Activated CD8-positive, alpha-beta memory T cell treated with anti-CD3 and anti-CD28 coated beads for 1 hour (primary cell): Measurements from ENCODE around the gene TRPV5.

ENCODE experiments used
- DNase-seq, 2 donors: peaks; one replicate each; pipeline ENCODE4 v3.0.0-alpha.2; 2020; ENCODE audit warnings: low read depth in 1 of 2; ENCODE audit errors: extremely low read depth in 1 of 2

TRPV5 gene

DNA sequence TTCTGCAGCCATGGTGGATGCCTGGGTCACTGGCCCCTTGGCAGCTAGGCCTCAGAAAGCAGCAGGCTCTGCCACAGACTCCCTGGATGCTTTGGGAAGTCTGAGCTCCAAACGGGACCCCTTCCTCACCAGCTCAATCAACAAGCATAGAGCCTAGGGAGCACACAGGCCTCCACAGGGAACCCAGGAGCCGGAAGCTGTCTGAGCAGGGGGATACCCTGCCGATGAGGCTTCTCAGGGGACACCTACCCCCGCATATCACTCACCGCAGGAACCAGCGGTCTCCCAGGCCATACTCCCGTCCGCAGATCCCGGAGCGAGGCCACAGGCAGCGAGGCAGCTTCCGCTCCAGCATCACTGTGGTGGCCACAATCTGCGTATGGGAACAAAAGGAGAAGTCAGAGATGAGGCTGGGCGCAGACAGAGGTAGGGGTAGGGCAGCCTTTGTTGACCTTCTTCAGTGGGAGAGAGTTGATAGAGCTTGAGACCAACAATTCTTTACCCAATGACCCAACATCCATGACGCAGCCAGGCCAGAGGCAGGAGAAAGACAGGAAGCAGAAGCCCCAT lies 61.4 kb downstream of the TRPV5 start:
- no peak for DNase-seq

DNA sequence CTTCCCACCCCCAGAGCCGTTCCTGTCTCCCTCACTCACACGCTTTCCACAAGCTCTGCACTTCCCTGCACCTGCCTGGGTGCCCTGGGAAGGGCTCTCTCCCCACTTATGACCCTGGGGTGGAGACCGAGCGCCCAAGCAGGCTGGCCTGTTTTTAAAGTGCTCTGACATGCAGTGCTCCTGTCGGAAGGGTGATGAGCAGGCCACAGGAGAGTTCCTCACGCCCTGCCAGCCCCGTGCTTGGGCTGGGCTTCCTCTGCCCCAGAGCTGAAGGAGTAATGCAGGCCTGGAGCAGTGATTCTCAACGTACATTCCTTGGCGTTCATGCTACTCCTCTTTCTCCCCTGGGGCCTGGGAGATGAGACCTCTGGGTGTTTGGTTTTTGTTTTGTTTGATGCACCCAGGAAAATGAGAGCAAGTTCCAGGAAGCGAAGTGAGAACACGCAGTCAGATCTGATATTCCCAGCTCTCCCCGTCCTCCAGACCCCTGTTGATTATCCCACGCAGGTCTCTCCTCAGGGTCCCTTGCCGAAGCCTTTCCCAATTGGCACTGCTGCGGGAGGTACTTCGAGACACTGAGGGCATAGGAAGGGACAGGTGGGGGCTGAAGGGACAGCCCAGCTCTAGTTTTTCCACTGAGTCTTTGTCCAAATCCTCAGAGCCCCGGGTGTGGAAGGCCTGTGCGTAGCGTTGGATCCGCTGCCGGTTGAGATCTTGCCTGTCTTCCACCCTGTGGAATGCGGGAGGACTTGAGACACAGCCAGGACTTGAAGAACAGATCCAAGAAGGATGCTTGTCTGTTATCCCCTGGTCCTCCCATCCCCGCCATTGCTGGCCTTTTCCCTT lies 62.1 kb downstream of the TRPV5 start:
- no peak for DNase-seq

DNA sequence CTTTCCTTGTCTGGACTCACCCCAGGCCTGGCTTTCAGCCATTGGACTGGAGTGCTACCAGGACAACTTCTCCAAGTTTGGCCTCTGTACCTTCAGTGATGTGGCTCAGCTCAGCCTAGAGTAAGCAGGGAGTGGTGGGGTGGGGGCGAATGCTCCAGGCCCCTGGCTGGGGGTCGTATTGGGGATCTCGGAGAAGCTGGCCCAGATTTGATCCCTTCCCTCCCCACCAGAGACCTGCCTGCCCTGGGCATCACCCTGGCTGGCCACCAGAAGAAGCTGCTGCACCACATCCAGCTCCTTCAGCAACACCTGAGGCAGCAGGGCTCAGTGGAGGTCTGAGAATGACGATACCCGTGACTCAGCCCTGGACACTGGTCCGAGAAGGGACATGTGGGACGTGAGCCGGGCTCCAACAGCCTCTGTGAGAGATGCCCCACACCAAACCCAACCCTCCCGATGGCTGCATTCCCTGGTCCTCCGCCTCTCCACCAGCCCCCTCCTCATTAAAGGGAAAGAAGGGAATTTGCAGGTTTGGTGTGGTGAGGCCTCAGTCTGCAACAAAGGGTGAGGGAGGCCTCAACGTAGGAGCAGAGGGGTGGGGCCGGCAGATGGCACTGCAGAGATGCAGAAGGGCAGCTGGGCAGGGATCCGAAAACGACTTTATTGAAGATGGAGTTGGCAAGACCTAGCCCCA lies 62.8 kb downstream of the TRPV5 start:
- no peak for DNase-seq

DNA sequence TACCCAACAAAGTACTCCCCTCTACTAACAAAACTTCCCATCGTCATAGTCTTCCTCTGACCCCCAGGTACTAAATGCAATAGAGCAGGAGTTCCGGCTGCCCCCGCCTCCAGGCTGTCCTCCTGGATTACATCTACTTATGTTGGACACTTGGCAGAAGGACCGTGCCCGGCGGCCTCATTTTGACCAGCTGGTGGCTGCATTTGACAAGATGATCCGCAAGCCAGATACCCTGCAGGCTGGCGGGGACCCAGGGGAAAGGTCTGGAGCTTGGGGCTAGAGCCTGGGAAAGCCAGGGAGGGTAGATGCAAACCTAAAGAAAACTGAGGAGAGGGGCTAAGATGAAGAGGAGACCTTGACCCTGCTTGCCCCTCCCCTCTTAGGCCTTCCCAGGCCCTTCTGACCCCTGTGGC lies 63.4 kb downstream of the TRPV5 start:
- no peak for DNase-seq

DNA sequence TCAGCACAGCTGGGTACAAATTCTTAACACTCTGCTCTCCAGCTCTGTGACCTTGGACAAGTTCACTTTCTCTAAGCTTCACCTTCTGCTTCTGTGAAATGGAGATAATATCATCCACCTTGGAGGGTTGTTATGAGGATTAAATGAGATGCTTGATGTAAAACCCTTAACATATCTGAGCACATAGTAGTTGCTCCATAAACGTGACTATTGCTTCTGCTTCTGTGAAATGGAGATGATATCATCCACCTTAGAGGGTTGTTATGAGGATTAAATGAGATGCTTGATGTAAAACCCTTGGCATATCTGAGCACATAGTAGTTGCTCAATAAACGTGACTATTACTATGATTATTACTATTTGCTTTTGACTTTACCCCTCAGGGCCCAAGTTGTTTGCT lies 64.1 kb downstream of the TRPV5 start:
- no peak for DNase-seq

DNA sequence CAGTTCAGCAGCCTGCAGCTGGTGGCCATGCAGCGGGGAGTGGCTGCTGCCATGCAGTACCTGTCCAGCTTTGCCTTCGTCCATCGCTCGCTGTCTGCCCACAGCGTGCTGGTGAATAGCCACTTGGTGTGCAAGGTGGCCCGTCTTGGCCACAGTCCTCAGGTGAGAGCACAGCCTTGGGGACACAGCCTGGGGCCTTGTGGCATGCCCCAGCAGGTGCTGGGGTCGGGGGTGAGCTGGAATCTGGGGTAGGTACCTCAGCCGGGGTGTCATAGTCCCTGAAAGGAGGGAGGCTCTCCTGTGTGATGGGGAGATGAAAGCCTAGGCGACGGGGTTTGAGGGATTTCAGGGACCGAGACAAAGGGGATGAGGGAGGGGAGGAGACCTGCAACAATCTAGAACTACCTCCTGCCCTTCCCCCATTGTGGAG lies 64.5 kb downstream of the TRPV5 start:
- DNase-seq, result no peak

DNA sequence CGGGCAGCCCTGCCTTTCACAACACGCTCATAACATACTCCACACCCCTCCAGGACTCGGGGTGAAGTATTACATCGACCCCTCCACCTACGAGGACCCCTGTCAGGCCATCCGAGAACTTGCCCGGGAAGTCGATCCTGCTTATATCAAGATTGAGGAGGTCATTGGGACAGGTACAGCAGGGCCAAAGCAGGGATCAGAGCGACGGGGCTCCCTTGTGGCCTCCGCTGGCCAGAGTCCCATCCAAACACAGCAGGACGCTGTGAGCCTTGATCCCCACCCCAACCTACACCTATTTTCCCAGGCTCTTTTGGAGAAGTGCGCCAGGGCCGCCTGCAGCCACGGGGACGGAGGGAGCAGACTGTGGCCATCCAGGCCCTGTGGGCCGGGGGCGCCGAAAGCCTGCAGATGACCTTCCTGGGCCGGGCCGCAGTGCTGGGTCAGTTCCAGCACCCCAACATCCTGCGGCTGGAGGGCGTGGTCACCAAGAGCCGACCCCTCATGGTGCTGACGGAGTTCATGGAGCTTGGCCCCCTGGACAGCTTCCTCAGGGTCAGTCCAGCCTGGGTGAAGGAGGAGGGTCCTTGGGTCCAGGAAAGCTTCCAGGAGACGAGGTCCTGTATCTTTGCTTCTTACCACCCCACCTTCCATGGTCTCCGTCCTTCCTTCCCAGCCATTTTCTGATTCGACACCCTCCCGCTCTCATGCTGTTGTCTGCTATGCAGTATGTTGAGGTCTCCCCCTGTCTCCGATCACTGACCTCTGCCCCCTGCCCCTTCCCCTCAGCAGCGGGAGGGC lies 65.2 kb downstream of the TRPV5 start:
- DNase-seq, result no peak

DNA sequence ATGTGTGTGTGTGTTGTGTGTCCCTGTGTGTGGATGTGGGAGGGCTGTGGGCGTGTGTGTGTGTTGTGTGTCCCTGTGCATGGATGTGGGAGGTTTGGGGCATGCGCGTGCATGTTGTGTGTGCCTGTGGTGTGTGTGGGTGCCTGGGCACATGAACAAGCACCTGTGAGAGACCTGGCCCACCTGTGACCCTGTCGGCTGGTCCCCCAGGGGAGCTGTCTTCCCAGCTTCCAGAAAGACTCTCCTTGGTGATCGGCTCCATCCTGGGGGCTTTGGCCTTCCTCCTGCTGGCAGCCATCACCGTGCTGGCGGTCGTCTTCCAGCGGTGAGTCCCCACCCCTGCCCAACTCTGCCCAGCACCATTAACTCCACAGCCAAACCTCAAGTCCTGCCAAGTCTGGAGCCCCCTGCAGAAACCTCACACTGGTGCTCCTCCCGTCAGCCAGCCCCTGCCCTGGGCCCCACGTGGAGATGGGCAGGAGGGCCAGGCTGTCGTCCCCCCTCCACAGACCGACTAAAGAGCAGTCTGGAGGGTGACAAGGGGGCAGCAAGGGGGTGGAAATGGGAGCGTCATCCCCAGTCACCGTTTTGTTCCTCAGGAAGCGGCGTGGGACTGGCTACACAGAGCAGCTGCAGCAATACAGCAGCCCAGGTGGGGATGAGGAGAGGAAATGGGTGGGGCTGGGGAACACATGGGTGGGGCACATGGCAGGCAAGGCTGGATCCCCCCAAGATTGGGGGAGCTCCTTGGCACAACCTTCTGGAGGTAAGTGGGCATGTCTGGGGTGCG lies 66.0 kb downstream of the TRPV5 start:
- DNase-seq, result no peak

DNA sequence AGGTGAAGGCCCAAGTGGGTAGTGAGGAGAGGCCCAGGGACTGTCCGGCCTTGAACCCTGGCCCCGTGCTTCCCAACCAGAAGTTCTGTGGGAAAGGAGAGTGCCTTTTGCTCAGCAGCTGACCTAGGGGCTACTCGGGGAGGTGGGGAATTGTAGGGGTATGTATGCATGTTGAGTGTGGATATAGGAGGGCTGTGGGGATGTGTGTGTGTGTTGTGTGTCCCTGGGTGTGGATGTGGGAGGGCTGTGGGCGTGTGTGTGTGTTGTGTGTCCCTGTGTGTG lies 66.5 kb downstream of the TRPV5 start:
- no peak for DNase-seq

DNA sequence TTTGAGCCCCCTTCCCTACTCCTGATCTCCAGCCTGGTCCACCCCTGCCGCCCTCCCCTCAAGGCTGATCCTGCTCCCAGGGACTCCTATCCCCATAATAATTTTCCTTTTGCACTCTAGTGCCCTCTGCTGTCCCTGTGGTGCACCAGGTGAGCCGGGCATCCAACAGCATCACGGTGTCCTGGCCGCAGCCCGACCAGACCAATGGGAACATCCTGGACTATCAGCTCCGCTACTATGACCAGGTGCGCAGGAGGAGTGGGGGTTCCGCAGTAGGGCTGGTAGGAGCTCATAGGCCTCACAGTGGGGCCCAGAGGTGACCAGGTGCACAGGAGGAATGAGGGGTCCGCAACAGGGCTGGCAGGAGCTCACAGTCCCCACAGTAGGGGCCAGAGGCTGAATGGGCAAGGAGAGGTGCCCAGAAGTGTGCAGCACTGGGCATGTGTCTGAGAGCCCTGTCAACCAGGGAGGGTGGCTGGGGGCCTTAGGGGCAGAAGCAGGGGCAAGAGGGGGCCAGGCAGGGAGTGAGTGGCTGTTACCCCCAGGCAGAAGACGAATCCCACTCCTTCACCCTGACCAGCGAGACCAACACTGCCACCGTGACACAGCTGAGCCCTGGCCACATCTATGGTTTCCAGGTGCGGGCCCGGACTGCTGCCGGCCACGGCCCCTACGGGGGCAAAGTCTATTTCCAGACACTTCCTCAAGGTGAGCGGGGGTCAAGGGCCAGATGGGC lies 67.0 kb downstream of the TRPV5 start:
- no peak for DNase-seq

DNA sequence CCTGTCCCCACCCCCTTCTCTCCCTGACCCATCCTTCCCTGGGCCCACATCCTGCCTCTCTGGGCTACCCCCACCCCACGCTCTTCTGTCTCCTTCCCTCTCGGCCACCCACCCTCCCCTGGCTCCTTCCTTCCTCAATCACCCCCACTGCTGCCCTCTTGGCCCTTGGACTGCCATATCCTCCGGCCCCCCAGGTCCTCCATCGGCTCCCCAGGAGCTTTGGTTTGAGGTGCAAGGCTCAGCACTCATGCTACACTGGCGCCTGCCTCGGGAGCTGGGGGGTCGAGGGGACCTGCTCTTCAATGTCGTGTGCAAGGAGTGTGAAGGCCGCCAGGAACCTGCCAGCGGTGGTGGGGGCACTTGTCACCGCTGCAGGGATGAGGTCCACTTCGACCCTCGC lies 67.8 kb downstream of the TRPV5 start:
- DNase-seq, result no peak

DNA sequence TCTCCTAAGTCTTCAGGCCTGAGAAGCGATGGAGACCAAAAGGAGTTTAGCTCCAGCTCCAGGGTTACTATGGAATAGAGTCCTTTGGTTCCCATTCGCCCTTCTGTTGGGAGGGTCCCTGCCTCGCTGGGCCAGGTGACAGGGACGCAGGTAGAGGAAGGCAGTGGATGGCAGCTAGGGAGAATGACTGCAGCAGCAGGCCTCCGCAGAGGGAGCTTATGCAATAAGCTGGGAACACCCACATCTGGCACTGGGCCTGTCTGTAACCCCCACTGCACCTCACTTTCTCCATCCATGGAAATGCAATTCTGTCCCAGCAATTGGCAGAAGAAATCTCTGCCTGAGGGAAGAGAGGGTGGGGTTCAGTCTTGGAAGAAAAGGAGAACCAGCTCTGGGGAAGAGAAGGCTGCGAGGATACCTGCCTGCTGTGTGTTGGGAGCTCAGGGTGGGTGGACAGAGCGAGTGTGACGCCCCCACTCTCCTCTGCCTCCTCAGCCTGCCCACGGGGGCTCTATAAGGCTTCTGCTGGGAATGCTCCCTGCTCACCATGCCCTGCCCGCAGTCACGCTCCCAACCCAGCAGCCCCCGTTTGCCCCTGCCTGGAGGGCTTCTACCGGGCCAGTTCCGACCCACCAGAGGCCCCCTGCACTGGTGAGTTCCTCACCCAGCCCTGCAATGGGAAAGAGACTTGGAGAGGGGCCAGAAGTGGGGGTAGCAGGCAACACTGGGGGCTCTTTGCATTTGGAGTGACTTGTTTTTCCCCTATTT lies 68.4 kb downstream of the TRPV5 start:
- DNase-seq, result no peak

DNA sequence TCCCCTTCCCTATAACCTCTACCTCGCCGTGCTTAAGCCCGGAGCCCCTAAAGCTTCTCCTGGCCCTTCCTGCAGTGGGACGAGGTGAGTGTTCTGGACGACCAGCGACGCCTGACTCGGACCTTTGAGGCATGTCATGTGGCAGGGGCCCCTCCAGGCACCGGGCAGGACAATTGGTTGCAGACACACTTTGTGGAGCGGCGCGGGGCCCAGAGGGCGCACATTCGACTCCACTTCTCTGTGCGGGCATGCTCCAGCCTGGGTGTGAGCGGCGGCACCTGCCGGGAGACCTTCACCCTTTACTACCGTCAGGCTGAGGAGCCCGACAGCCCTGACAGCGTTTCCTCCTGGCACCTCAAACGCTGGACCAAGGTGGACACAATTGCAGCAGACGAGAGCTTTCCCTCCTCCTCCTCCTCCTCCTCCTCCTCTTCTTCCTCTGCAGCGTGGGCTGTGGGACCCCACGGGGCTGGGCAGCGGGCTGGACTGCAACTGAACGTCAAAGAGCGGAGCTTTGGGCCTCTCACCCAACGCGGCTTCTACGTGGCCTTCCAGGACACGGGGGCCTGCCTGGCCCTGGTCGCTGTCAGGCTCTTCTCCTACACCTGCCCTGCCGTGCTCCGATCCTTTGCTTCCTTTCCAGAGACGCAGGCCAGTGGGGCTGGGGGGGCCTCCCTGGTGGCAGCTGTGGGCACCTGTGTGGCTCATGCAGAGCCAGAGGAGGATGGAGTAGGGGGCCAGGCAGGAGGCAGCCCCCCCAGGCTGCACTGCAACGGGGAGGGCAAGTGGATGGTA lies 69.5 kb downstream of the TRPV5 start:
- DNase-seq, result no peak

DNA sequence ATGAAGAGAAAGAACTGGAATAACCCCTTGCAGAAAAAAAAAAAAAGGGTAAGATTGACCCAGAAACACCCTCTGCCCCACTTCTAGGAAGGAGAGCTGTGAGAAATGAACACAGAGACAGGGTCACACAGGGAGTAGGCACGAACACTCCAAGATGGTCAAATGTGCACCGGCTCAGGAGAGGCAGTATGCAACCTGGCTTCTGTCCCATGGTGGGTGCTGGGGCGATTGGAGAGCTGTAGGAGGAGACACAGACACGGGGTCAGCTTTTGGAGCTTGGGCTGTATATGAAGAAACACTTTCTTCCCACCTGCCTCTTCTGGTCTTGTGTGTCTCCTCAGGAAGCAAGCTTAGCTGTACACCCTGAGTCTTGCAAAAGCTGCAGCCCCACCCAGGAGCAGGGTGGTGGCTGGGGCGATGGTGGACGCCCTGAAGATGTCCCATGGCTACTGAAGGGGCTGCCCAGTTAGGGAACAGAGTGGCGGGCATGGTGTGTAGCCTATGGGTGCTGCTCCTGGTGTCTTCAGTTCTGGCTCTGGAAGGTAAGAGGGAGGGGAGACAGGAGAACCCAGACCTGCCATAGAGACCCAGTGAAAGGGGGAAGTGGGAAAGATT lies 70.7 kb downstream of the TRPV5 start:
- no peak for DNase-seq

DNA sequence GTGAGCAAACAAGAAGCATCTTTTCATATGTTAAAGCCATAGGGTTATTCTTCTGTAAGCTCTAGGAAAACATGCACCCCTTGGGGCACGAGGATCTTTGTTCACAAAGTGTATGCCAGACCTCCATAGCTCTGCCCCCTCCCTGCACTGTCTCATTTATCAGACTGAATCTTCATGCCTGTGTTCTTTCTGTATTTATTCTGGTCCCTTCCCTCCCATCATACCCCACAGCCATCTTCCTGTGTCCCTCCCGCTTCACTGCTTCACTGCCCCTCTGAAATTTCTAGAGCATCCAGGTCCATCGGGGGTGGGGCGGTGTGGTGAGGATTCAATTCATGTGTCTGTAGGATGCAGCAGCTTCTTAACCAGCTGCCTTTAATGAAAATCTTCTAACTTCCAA lies 71.2 kb downstream of the TRPV5 start:
- DNase-seq, result no peak

DNA sequence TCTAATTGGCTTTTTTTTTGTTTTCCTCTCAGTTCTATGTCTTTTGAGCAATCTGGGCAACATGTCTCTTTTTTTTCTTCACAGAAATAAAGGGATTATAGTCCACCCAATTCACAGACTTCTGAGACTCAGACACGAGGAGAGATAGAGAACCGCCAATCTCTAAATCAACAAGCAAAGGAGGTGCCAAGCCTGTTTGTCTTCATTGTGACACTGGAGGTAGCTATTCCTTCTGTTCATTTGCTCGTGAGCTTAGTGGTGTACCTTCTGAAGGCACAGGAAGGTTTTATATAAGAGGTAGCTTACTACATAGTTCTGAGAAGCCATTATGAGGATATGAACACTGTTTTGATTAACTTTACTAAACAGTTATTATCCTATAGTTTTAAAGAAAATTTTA lies 72.6 kb downstream of the TRPV5 start:
- DNase-seq, result no peak

DNA sequence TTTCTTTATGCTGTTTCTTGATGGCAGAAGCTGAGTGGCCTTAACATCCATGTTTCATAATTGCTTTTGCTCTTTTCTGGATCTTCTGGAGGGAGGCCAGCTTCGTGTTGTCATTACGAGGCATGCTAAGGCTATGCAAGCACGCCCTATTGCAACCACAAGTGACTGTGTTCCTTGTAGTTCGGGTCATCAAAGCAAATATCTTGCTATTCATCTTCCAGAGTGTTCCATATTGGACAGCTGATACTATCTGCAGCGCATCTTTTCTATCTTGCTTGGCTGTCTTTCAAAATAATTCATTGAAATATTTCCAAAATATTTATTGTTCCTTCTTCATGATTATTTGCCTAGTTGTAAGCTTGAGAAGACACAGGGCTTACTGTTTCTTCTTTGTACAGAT lies 73.7 kb downstream of the TRPV5 start:
- no peak for DNase-seq

DNA sequence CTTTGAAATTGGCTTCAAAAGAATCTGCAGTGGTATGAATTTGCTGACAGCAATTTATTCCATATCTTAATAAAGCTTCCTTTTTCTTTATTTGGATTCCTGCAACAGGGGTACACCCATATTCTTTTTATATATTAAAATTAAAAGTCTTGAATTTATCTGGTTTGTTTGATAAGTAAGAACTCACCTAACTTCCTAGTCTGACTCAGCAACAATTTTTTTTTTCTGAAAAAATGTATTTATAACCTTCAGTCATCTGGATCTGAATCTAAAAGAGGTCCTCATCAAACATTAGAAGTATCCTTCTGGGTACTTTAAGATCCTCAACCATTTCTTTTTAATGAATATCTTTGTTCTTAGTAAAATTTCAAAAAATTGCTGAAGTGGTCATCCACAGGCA lies 74.1 kb downstream of the TRPV5 start:
- DNase-seq, result no peak
